ENCODE results near the gene PPP2R5E.

Gene PPP2R5E

DNA sequence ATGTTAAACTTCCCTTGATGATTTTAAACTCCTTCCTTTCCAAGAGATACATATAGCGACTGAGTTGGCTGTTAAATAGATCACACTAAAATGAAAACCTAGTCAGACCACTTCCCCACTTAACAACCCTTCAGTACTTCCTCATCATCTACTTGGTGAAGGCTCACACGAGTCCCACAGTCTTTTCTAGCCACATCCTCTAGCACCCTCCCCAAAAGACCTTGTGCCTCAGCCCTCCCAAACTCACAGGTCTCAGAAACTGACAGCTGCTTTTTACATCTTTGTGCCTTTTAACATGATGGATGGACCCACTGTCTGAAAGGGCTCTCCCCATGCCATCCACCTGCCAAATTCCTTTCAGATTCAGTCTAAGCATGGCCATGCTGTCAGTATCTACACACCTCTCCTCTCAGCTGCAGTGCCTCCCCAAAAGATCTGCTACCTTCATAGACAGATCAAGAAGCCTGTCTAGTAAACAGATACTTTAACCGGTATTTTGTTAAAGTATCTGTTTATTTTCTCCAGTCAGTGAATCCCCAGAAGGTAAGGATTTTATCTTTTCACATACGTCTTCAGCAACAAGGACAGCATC, 159.3 kb downstream of the PPP2R5E start:
- no peak for DNase-seq

DNA sequence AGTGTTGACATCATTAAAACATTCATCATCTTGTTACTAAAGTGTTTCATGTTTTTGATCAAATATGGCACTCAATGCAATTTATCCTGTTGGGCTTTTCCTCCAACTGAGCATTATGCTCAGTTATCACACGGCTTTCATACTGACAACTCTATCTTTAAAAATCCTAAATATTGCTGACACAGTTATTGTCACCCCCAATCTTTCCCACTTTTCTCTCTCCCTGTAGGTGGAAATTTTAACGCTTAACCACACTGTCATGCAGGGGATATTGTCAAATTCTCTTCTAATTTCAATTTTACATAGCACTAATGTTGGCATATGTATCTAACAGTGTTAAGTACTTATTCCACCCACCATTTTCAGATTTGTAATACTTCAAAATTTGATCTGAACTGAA, 164.7 kb downstream of the PPP2R5E start:
- no peak for DNase-seq

DNA sequence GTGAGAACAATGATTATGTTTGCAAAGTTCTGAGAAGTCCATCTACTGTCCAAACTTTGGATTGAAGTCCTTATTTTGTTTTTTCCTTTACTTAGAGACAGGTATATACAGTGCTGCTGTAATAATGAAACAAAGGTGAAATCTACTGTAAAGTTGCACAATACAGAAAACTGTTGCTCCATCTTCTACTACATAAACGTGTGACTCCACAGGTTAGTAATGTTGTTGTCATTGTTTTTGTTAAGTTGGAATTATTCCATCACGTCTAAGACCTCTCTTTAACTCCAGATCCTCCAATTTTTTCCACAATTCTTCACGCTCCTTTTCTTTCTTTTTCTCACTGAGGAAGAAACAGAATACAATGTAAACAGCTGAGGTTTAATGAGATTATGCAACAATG, 167.4 kb downstream of the PPP2R5E start:
- DNase-seq, result no peak

- DNase-seq, result peak in 1 of 51 donors; percentile 17
Measured at GRCh38 chr14:63371613-63372012, 171.6 kb downstream of the PPP2R5E start.

DNA sequence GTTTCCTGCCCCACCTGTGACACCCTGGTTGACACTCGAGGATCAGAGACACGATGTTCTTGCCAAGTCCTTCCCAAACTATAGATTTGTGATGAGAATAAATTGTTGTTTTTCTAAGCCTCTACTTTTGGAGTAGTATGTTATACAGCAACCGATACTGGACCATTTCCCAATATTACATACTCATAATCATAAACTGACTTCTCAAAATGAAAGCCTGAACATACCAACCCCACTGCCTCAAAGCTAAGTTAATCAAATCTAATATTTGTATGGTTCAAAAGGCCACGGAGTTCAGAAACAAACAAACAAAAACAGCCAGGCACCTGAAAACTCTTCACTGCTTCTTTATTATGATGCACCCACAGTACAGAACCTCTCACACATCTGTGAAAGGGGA, 172.1 kb downstream of the PPP2R5E start:
- no peak for DNase-seq

GRCh38 chr14:63367742-63368364, 175.3 kb downstream of the PPP2R5E start:
- no peak for DNase-seq

DNA sequence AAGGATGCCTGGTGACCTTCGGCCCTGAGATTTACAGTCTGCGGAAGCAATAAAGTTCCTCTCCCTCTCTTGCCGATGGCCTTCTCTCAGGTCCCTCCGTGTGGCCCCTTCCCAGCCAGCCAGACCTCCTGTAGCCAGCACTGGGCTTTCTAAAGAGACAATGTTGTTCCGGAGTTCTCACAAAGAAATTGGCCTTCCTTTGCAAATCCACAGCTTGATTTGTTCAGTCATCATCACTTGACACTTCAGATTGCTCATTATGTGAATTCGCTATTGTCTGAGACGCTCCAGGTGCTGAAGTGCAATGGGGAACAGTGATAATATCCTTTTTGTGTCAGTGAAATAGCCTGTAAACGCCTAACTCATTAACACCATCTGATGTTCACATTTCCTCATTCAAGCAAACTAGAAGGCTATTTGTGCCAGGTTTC, 180.8 kb downstream of the PPP2R5E start:
- no peak for DNase-seq

- DNase-seq, result no peak
Measured at GRCh38 chr14:63361790-63362189, 181.4 kb downstream of the PPP2R5E start.

GRCh38 chr14:63357841-63358240, 185.3 kb downstream of the PPP2R5E start:
- DNase-seq, result no peak

DNA sequence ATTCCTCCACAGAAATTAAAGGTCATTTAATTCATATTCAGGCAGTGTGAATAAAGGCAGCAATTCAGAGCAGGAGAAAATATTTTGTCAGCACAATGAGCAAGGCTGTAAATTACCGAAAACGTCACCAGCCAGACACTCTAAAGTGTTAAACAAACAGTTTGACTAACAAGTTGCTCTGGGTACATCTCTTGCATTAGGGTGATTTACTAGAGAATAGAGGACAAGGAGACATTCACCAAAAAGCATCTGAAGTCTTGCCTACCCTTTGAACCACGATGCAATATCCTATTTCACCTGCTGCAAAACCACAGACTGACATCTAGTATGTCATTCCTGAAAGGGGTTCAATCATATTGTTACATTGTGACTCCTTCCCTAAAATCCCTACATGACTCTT, 197.4 kb downstream of the PPP2R5E start:
- no peak for DNase-seq

GRCh38 chr14:63344336-63344735, 198.8 kb downstream of the PPP2R5E start:
- no peak for DNase-seq

DNA sequence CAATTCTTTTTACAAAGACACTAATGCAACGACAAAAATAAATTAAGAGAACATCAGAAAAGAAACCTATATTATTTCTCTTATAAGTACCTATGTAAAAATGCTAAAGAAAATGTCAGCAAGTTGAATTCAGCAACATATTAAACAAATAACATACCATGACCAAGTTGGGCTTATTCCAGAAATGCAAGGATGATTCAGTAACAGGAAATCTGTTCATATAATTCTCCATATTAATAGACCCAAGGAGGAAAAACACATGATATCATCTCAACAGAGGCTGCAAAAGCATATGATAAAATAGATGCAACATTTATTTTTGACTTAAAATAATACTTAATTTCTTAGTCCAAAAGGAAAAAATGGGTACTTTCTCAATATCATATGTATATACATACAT, 199.3 kb downstream of the PPP2R5E start:
- no peak for DNase-seq

DNA sequence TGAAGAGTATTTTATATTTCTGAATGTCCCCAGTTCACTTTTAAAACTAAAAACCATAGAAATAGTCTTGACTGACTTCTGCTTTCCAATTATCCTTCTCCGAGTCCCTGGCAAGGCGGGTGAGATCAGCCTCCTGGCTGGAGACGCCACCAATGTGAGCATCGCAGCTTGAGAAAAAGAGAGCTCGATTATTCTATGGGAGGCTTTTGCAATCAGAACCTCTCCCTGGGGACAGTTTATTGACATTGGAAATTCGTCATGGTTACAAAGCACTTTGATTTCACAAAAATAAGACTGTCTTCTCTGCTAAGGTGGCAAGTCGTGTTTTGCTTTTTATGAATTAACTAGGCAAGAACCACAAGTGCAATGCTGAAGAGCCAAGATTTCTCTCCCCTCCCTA, 200.8 kb downstream of the PPP2R5E start:
- peak in 5 of 51 donors; percentile 0 to 6 (median 0) for DNase-seq

DNA sequence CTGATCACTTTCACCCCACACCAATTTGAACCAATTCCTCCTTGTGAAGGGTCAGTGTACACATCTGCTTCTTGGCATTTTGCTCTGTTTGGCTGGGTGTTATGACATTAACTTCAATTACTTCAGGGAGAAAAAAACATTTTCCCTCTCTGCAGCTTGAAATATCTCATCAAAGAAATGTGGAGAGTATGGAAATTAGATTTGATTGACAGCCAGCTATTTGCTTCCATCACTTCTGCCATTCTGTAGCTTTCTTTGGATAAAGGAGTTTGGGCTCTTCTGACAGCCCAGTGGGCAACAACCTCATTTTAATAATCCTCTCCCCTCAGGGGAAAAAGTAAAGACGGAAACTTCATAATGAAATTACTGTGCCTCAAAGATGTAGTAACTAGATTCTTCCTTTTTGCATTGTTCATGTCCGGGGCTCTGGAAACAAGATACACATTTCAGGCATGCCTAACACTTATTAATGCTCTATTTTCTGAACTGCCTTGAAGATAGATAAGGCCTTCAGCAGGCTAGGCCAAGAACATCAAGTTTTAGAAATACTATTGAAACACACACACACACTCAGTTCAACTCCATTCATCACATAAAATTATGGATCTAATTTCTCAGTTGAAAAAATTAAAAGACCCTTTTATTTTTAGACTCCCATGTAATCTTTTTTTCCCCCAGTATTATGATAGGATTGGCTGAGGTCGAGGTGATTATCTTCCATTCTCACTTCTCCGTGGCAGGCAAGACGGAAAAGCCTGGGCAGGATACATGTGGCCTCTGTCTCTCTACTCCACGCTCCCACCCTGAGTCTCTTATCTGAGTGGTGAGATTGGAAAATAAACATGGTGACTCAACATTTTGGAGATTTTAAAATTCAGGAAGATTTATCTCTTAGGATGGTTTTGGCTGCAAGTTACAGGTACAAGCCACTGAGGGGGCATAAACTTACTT, 214.1 kb downstream of the PPP2R5E start:
- DNase-seq, result no peak

- no peak for DNase-seq
Measured at GRCh38 chr14:63326840-63327239, 216.3 kb downstream of the PPP2R5E start.

DNA sequence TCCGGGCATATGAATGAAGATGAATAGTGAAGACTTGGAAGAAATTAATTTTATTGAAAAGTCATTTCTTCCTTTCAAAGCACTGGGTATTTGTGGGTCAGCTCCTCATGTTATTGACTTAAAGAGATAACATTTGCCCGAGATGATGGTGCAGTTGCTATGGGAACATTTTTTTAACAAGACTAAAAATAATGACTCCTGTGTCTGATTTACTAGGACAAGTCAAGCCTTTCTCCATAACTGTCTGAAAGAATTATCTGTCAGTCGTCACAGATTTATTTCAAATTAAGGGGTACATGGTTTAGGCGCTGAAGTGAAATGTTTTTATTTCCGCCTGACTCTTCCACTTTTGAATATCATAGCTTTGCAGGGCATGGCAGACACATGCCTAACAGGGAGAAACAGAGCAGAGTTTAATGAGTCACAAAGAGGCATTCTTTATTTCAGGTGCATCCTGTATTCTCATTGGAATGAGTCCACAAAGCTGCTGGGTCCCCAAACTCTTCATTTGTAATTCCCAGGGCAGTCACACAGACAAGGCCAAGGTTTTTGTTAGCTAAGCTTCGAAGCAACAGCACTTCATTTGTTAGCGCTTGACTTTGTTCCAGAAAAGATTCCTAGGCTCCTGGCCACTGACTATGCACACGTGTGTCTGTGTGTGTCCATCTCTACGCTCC, 220.1 kb downstream of the PPP2R5E start:
- peak in 1 of 51 donors; percentile 4 for DNase-seq

DNA sequence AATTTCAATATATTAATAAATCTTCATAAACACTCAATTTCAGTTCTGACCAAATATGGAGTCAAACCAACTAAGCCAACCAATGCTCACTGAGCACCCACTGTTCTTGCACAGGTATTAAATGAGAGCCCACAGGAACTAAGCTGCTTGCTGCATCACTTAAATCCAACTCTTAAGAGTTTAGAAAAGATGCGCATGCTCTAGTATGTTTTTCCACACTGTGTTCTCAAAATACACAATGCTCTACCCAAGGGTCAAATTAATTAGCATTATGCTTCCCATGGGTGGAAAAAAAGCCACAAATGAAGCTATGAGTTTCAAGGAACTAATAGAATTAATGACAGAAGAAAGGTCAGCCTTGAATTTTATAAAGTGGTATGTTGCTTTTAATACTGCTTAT, 220.7 kb downstream of the PPP2R5E start:
- no peak for DNase-seq

Data from hypothalamus (tissue), 51 donors.